Stimulated activated naive B cell treated with anti-CD40 and anti-IgM and Interleukin-4, amounts not matched to agents 10 μg/mL and 1 μg/mL and 100 μg/mL, for 72 hours (primary cell): ENCODE data around the gene CXorf51A.
"Not testable (repeated sequence)": the region's sequence is repeated elsewhere in the genome, so short reads cannot be mapped to it uniquely, and the experiment has no call there.

Experiments used
- ATAC-seq, 2 donors: fragments of 150-1000 bp; cut with Tn5 transposase; replicated peaks; 2 replicates each; pipeline ENCODE4 v1.10.0; 2021; ENCODE audit warnings: moderate library complexity in 1 of 2
- DNase-seq: peaks from one replicate; pipeline ENCODE4 v3.0.0; 2021
- H3K27ac Mint-ChIP-seq: one replicate; pipeline ENCODE4 v1.8.0; 2022; ENCODE audit warnings: mild to moderate bottlenecking, mixed read lengths
- H3K27me3 Mint-ChIP-seq, 2 donors: one replicate each; pipeline ENCODE4 v1.8.0; 2022; ENCODE audit warnings: mixed read lengths in 2 of 2
- H3K36me3 Mint-ChIP-seq, 2 donors: one replicate each; pipeline ENCODE4 v1.8.0; 2022; ENCODE audit warnings: mixed read lengths in 2 of 2, mild to moderate bottlenecking in 1 of 2
- H3K4me1 Mint-ChIP-seq, 2 donors: one replicate each; pipeline ENCODE4 v1.8.0; 2022; ENCODE audit warnings: mixed read lengths in 2 of 2, mild to moderate bottlenecking in 1 of 2
- H3K4me3 Mint-ChIP-seq, 2 donors: one replicate each; pipeline ENCODE4 v1.8.0; 2022; ENCODE audit warnings: mild to moderate bottlenecking in 2 of 2, mixed read lengths in 2 of 2, moderate library complexity in 1 of 2
- H3K9me3 Mint-ChIP-seq, 2 donors: one replicate each; pipeline ENCODE4 v1.8.0; 2022; ENCODE audit warnings: mixed read lengths in 2 of 2, mild to moderate bottlenecking in 1 of 2

CXorf51A gene

DNA sequence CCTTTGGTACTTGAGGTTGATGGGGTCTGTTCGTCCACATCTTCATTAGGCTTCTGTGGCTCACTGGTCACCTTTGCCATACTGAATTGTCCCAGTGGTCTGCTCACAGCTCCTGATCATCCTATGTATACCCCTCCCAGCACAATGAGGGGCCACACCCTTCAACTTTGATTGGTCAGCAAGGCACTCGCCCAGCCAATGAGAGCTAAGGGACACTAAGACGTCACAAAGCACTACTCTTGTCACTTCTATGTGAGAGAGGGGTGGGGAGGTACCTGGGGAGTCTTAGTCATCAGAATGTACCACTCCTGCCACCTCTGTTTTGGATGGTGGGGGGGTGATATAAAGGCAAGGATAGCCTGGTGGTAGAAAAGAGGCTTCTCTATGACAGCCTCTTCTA, at the start of gene CXorf51A:
CXorf51A (minus strand) TSS at position 101 of the 400 bp plus-strand sequence; CDS start at position 80, 21 bp downstream.
- DNase-seq, H3K36me3 Mint-ChIP-seq, H3K27me3 Mint-ChIP-seq, H3K27ac Mint-ChIP-seq, H3K4me1 Mint-ChIP-seq, H3K4me3 Mint-ChIP-seq, ATAC-seq, H3K9me3 Mint-ChIP-seq: not testable (repeated sequence)

DNA sequence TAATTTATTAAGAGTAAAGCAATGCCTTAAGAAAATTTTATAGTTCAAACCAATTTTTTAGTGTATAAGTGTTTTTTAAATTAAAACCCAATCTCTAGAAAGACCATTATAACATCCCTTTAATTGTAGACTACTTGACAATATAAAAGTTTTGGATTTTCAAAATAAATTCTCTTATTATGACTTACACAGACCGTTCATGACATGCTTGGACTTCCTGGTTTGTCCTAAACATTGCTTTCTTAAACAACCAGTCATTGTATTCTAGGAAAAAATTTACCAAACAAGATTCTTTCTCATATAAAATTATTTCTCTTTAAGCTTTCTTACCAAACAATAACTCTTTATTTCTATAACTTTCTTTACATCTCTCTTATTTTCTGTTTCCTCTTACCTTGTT, 49.0 kb upstream of the CXorf51A start:
- H3K36me3 Mint-ChIP-seq, result no peaks in the 10 kb centered on the region
- no peak for DNase-seq
- H3K4me3 Mint-ChIP-seq, result no peak overlapping the region
- ATAC-seq, result no peak
- H3K9me3 Mint-ChIP-seq, result peaks cover 3 to 4% of the 10 kb centered on the region in 2 donors
- H3K27me3 Mint-ChIP-seq, result no peaks in the 10 kb centered on the region
- no peaks in the 10 kb centered on the region for H3K4me1 Mint-ChIP-seq
- no peak overlapping the region for H3K27ac Mint-ChIP-seq

DNA sequence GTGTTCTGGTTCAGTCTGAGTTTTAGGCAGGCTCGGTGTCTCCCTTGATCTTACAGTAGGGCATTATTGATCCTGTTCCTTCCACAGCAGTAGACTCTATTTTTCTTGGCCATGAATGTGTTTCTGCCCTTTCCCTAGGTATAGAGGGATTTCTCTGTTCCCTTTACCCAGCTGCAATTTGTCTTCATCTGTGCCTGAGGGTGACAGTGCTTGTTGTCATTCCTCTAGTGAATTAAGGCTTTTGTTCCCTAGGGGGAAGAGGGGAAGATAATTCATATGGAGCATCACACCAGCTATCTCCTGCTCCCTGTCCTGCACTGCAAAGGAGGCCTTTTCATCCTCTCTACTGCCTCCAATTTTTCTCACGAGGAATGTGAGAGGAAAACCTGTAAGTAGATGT, 39.7 kb upstream of the CXorf51A start:
- Mint-ChIP-seq H3K4me1 (no peaks in the 10 kb centered on the region), H3K27ac (no peak overlapping the region), H3K4me3 (no peak overlapping the region), H3K36me3 (no peaks in the 10 kb centered on the region), H3K9me3 (no peaks in the 10 kb centered on the region), H3K27me3 (no peaks in the 10 kb centered on the region)
- ATAC-seq (no peak), DNase-seq (no peak)

DNA sequence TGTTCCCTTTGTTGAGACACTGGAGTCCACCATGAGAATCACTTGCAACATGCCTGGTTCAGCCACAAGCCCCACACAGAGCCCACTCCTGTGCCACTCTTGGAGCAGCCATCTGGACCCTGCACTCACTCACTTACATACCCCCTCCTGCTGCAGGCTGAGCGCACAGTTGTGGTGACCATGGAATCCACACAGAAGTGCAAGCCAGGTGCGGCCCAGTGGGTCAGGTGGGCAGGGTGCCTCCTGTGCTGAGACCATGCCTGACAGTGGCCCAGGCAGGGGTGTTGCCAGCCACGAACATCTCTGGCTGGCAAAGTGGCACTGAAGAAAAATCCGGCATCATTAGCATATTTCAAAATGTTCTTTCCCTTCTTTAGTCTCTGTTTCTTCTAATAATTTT, 17.4 kb upstream of the CXorf51A start:
- no peaks in the 10 kb centered on the region for H3K4me1 Mint-ChIP-seq
- no peaks in the 10 kb centered on the region for H3K27me3 Mint-ChIP-seq
- H3K27ac Mint-ChIP-seq, result no peak overlapping the region
- ATAC-seq (no peak), DNase-seq (no peak)
- peaks cover 1 to 5% of the 10 kb centered on the region in 2 donors for H3K9me3 Mint-ChIP-seq
- H3K36me3 Mint-ChIP-seq, result no peaks in the 10 kb centered on the region
- H3K4me3 Mint-ChIP-seq, result no peak overlapping the region

DNA sequence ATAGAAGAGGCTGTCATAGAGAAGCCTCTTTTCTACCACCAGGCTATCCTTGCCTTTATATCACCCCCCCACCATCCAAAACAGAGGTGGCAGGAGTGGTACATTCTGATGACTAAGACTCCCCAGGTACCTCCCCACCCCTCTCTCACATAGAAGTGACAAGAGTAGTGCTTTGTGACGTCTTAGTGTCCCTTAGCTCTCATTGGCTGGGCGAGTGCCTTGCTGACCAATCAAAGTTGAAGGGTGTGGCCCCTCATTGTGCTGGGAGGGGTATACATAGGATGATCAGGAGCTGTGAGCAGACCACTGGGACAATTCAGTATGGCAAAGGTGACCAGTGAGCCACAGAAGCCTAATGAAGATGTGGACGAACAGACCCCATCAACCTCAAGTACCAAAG, 5.1 kb downstream of the CXorf51A start, which contains the start of gene CXorf51B:
CXorf51B (plus strand) TSS at position 301 of the 400 bp plus-strand sequence; CDS start at position 322, 21 bp downstream.
- not testable (repeated sequence) for H3K4me1 Mint-ChIP-seq, H3K9me3 Mint-ChIP-seq, H3K4me3 Mint-ChIP-seq, H3K27me3 Mint-ChIP-seq, H3K36me3 Mint-ChIP-seq, DNase-seq, ATAC-seq, H3K27ac Mint-ChIP-seq
